HepG2 (cell line): ENCODE data around the gene MYH7B. TPM values are rescaled to one million over a fixed set of nuclear protein-coding genes. Genes with fewer than 3 reads are reported as not detected.

ENCODE experiments used
- BCL3 ChIP-seq: sonication (generic); formaldehyde crosslinking; IDR thresholded peaks from 2 replicates; pipeline ENCODE4 v1.5.1; 2020; ENCODE audit warnings: mild to moderate bottlenecking, missing genetic modification reagents, moderate library complexity
- DNMT3B ChIP-seq: conservative IDR thresholded peaks from 2 replicates; pipeline ENCODE4 v1.6.1; 2016; ENCODE audit warnings: missing biosample characterization, control low read depth
- FOXA1 ChIP-seq, 2 experiments: fragments of 450-650 bp in 1 of 2; sonication (generic) in 1 of 2; formaldehyde crosslinking in 1 of 2; IDR thresholded peaks; 2 replicates each; pipeline versions ENCODE4 v1.4.0 to v1.6.1; 2016 to 2020; ENCODE audit warnings: missing genetic modification reagents in 1 of 2
- HNF4A ChIP-seq: sonication (generic); formaldehyde crosslinking; IDR thresholded peaks from 2 replicates; pipeline ENCODE4 v1.4.0; 2020; ENCODE audit warnings: missing genetic modification reagents
- HOXA5 ChIP-seq: sonication (generic); formaldehyde crosslinking; IDR thresholded peaks from 2 replicates; pipeline ENCODE4 v1.4.0; 2020; ENCODE audit warnings: missing genetic modification reagents
- IKZF5 ChIP-seq: IDR thresholded peaks from 2 replicates; pipeline ENCODE4 v1.6.1; 2018; ENCODE audit warnings: missing genetic modification reagents, mild to moderate bottlenecking, missing compliant biosample characterization
- KLF6 ChIP-seq: IDR thresholded peaks from 2 replicates; pipeline ENCODE4 v1.8.0; 2016; ENCODE audit warnings: missing biosample characterization, missing genetic modification reagents
- PHF20 ChIP-seq: sonication (generic); formaldehyde crosslinking; IDR thresholded peaks from 2 replicates; pipeline ENCODE4 v1.5.0; 2020; ENCODE audit warnings: mild to moderate bottlenecking, missing genetic modification reagents
- POGZ ChIP-seq: sonication (generic); formaldehyde crosslinking; IDR thresholded peaks from 2 replicates; pipeline ENCODE4 v1.4.0; 2020; ENCODE audit warnings: mild to moderate bottlenecking, missing genetic modification reagents
- RFX3 ChIP-seq: IDR thresholded peaks from 2 replicates; pipeline ENCODE4 v1.6.1; 2016; ENCODE audit warnings: missing biosample characterization, missing genetic modification reagents
- TARDBP ChIP-seq: sonication (generic); formaldehyde crosslinking; IDR thresholded peaks from 2 replicates; pipeline ENCODE4 v1.8.0; 2022; ENCODE audit warnings: mild to moderate bottlenecking, missing genetic modification reagents
- UBTF ChIP-seq: sonication (generic); formaldehyde crosslinking; IDR thresholded peaks from 2 replicates; pipeline ENCODE4 v1.4.0; 2020; ENCODE audit warnings: mild to moderate bottlenecking, missing genetic modification reagents
- ZBTB43 ChIP-seq: sonication (generic); formaldehyde crosslinking; conservative IDR thresholded peaks from 2 replicates; pipeline ENCODE4 v1.4.0; 2020; ENCODE audit warnings: missing genetic modification reagents
- ZFP62 ChIP-seq: sonication (generic); formaldehyde crosslinking; IDR thresholded peaks from 2 replicates; pipeline ENCODE4 v1.4.0; 2020; ENCODE audit warnings: missing genetic modification reagents
- ZKSCAN5 ChIP-seq: sonication (generic); formaldehyde crosslinking; IDR thresholded peaks from 2 replicates; pipeline ENCODE4 v1.5.1; 2020; ENCODE audit warnings: mild to moderate bottlenecking, missing genetic modification reagents
- ZNF512B ChIP-seq: sonication (generic); formaldehyde crosslinking; IDR thresholded peaks from 2 replicates; pipeline ENCODE4 v1.5.1; 2020; ENCODE audit warnings: missing genetic modification reagents, mild to moderate bottlenecking, borderline replicate concordance
- ZNF687 ChIP-seq: sonication (generic); formaldehyde crosslinking; IDR thresholded peaks from 2 replicates; pipeline ENCODE4 v1.5.1; 2020; ENCODE audit warnings: mild to moderate bottlenecking, missing genetic modification reagents, moderate library complexity
- ZNF775 ChIP-seq: sonication (generic); formaldehyde crosslinking; IDR thresholded peaks from 2 replicates; pipeline ENCODE4 v1.4.0; 2020; ENCODE audit warnings: missing genetic modification reagents, mild to moderate bottlenecking, moderate library complexity, borderline replicate concordance
- polyA plus RNA-seq, 8 experiments: library from polyadenylated mRNA; depleted of rRNA in 3 of 8; stranded (reverse) in 7 of 8; unstranded in 1 of 8; fragments of >200 nt; fragmentation: Illumina TruSeq in 4 of 8; extraction: Trizol in 4 of 8; gene quantifications; 2 replicates each; pipeline versions ENCODE4 v1.2.1 to v1.2.3, GENCODE V29; 2011 to 2016; ENCODE audit warnings: low read depth in 4 of 8, missing spikeins in 1 of 8, mixed read lengths in 1 of 8; ENCODE audit not compliant: insufficient read depth in 1 of 8
- total RNA-seq, 5 experiments: library from RNA; depleted of rRNA; stranded (reverse); fragments of >200 nt; fragmentation: Illumina TruSeq; extraction: Trizol; gene quantifications; 2 replicates each; pipeline ENCODE4 v1.2.3, GENCODE V29; 2016; ENCODE audit warnings: low read depth in 1 of 5

Gene MYH7B
- total and polyA plus RNA-seq, 2 of the 13 experiments (the other 11 are each of a cell fraction or from before 2014, with no cell fraction given): 0.05 to 0.20 TPM

- TF ChIP-seq UBTF (no peak), RFX3 (no peak), ZFP62 (CRISPR knock-in tag) (no peak), ZKSCAN5 (CRISPR knock-in tag) (no peak), ZBTB43 (CRISPR knock-in tag) (no peak), ZNF512B (0 out of 2 replicates have a peak, but pooled peaks have one; percentile 61), FOXA1 (IDR thresholded peaks at IDR 0.05) (no peak), FOXA1 (CRISPR knock-in tag; IDR thresholded peaks at IDR 0.05) (no peak), ZNF687 (CRISPR knock-in tag) (no peak), IKZF5 (CRISPR knock-in tag) (no peak), POGZ (CRISPR knock-in tag) (no peak), DNMT3B (CRISPR knock-in tag) (no peak), HNF4A (CRISPR knock-in tag) (no peak), ZNF775 (CRISPR knock-in tag) (no peak), BCL3 (no peak), PHF20 (CRISPR knock-in tag) (no peak), KLF6 (CRISPR knock-in tag) (no peak), TARDBP (CRISPR knock-in tag) (no peak), HOXA5 (CRISPR knock-in tag) (no peak)
Measured at GRCh38 chr20:34988191-34988540, 32.5 kb downstream of the MYH7B start (continued).
